Natural killer cell (primary cell): ENCODE results near the gene DGKA. TPM values are rescaled to one million over a fixed set of nuclear protein-coding genes. Genes with fewer than 3 reads are reported as not detected.

Source experiments
- ATAC-seq, 3 donors: fragments of 150-1000 bp in 2 of 3; fragments of 200-7000 bp in 1 of 3; cut with Tn5 transposase; 1 replicate in 1 of 3; 2 replicates in 2 of 3; pipeline ENCODE4 v1.10.0; 2021; ENCODE audit warnings: mild to moderate bottlenecking in 2 of 3, moderate library complexity in 2 of 3
- DNase-seq, 2 donors: peaks; one replicate each; pipeline versions ENCODE4 v3.0.0 to v3.0.0-alpha.2; 2013 to 2021; ENCODE audit warnings: mixed read lengths in 1 of 2
- H3K27ac ChIP-seq: one replicate; pipeline ENCODE4 v1.5.1; 2013; ENCODE audit warnings: mild to moderate bottlenecking, low read length
- H3K27me3 ChIP-seq: one replicate; pipeline ENCODE4 v1.6.1; 2013; ENCODE audit warnings: low read length; ENCODE audit not compliant: control insufficient read depth, insufficient read depth
- H3K36me3 ChIP-seq: one replicate; pipeline ENCODE4 v1.6.1; 2013; ENCODE audit warnings: low read length; ENCODE audit not compliant: control insufficient read depth, insufficient read depth
- H3K4me1 ChIP-seq: one replicate; pipeline ENCODE4 v1.6.1; 2013; ENCODE audit warnings: low read length; ENCODE audit not compliant: control insufficient read depth, insufficient read depth
- H3K4me3 ChIP-seq: one replicate; pipeline ENCODE4 v1.5.1; 2013; ENCODE audit warnings: low read length
- H3K9me3 ChIP-seq: one replicate; pipeline ENCODE4 v1.6.1; 2013; ENCODE audit warnings: low read length; ENCODE audit not compliant: control insufficient read depth, insufficient read depth
- H3K27ac Mint-ChIP-seq, 2 donors: one replicate each; pipeline ENCODE4 v1.8.0; 2022; ENCODE audit warnings: mild to moderate bottlenecking in 2 of 2, mixed read lengths in 2 of 2, moderate library complexity in 1 of 2
- H3K27me3 Mint-ChIP-seq, 2 donors: one replicate each; pipeline ENCODE4 v1.8.0; 2022; ENCODE audit warnings: low read depth in 2 of 2, mixed read lengths in 2 of 2
- H3K36me3 Mint-ChIP-seq: one replicate; pipeline ENCODE4 v1.8.0; 2022; ENCODE audit warnings: mixed read lengths
- H3K4me1 Mint-ChIP-seq, 2 donors: one replicate each; pipeline ENCODE4 v1.8.0; 2022; ENCODE audit warnings: mixed read lengths in 2 of 2
- H3K4me3 Mint-ChIP-seq: one replicate; pipeline ENCODE4 v1.8.0; 2022; ENCODE audit warnings: mild to moderate bottlenecking, moderate library complexity, mixed read lengths
- H3K9me3 Mint-ChIP-seq, 2 donors: one replicate each; pipeline ENCODE4 v1.8.0; 2022; ENCODE audit warnings: mixed read lengths in 2 of 2
- CTCF ChIP-seq: fragments of 200-600 bp; IDR thresholded peaks from one replicate; pipeline ENCODE4 v1.8.0; 2022; ENCODE audit warnings: antibody characterized with exemption
- WGBS: methylation state at CpG from one replicate; pipeline ENCODE4 v1.1.7; 2013; ENCODE audit warnings: missing lambda C conversion rate; ENCODE audit not compliant: insufficient coverage; 5-methylcytosine and 5-hydroxymethylcytosine counted together
- intact Hi-C: fragments of 100-400 bp; cut with micrococcal nuclease; formaldehyde crosslinking; loops from one replicate; pipeline ENCODE4 v1.14.2; 2022
- total RNA-seq, 4 donors: library from RNA; stranded (reverse); fragments of 120-200 nt in 1 of 4; gene quantifications; one replicate each; pipeline versions ENCODE4 v1.2.3 to v1.2.4, GENCODE V29; 2013 to 2022

Gene DGKA
- total RNA-seq, 3 donors from 2014 or later (not counting 1 experiment from before 2014, with no cell fraction given): 137 to 145 (median 142) TPM

- Mint-ChIP-seq H3K36me3 (no peaks in the 10 kb centered on the region), H3K4me1 (peaks cover 28 to 33% of the 10 kb centered on the region in 2 donors), H3K27me3 (no peaks in the 10 kb centered on the region), H3K4me3 (peak overlapping the region; percentile 31), H3K9me3 (no peaks in the 10 kb centered on the region), H3K27ac (peak overlapping the region in 1 of 2 donors; percentile 4)
- no peak overlapping the region for H3K27ac ChIP-seq
- peaks cover 33% of the 10 kb centered on the region for H3K4me1 ChIP-seq
- no peak for TF ChIP-seq CTCF
- intact Hi-C loops: no loop called here
- ATAC-seq (no peak), DNase-seq (peak in 1 of 2 donors; percentile 52)
- H3K36me3 ChIP-seq: peaks cover 34% of the 10 kb centered on the region
- no peak overlapping the region for H3K4me3 ChIP-seq
- WGBS: 97% methylated on average over 24 of the region's 26 CpGs
- H3K9me3 ChIP-seq: no peaks in the 10 kb centered on the region
- H3K27me3 ChIP-seq: no peaks in the 10 kb centered on the region
Measured at GRCh38 chr12:55935738-55936151, 4.8 kb downstream of the DGKA start.

GRCh38 chr12:55937981-55938380 lies 7.0 kb downstream of the DGKA start:
- Mint-ChIP-seq H3K4me1 (peaks cover 15 to 18% of the 10 kb centered on the region in 2 donors), H3K27me3 (no peaks in the 10 kb centered on the region), H3K4me3 (no peak overlapping the region), H3K36me3 (peaks cover 12% of the 10 kb centered on the region), H3K27ac (no peak overlapping the region), H3K9me3 (no peaks in the 10 kb centered on the region)
- no peak for DNase-seq
- TF ChIP-seq CTCF: no peak
- Histone ChIP-seq H3K36me3 (peaks cover 55% of the 10 kb centered on the region), H3K4me3 (no peak overlapping the region), H3K27me3 (no peaks in the 10 kb centered on the region), H3K9me3 (no peaks in the 10 kb centered on the region), H3K4me1 (peaks cover 16% of the 10 kb centered on the region), H3K27ac (no peak overlapping the region)
- ATAC-seq: no peak
- WGBS: no CpG with 5 or more reads among the region's 2 CpGs
- intact Hi-C loops: no loop called here

GRCh38 chr12:55938826-55939501 lies 8.0 kb downstream of the DGKA start:
- no peak overlapping the region for H3K4me3 ChIP-seq
- Mint-ChIP-seq H3K4me1 (peaks cover 11 to 13% of the 10 kb centered on the region in 2 donors), H3K27ac (no peak overlapping the region), H3K4me3 (no peak overlapping the region), H3K36me3 (peaks cover 12% of the 10 kb centered on the region), H3K27me3 (no peaks in the 10 kb centered on the region), H3K9me3 (no peaks in the 10 kb centered on the region)
- DNase-seq (no peak), ATAC-seq (no peak)
- H3K27ac ChIP-seq: no peak overlapping the region
- peaks cover 11% of the 10 kb centered on the region for H3K4me1 ChIP-seq
- peaks cover 62% of the 10 kb centered on the region for H3K36me3 ChIP-seq
- no peaks in the 10 kb centered on the region for H3K27me3 ChIP-seq
- no peaks in the 10 kb centered on the region for H3K9me3 ChIP-seq
- intact Hi-C loops: no loop called here
- no peak for TF ChIP-seq CTCF
- 98% methylated on average over 8 of the region's 8 CpGs for WGBS
